Measurements from ENCODE around the gene PPP2R5B. TPM values are rescaled to one million over a fixed set of nuclear protein-coding genes. Genes with fewer than 3 reads are reported as not detected.
A peak's percentile ranks its signal among the peaks of the same experiment; 100 is the strongest.

The PPP2R5B gene
- total RNA-seq, 1 donor from 2014 or later: 8.2 TPM

GRCh38 chr11:64933935-64934681 is 9.6 kb downstream of the PPP2R5B start:
- DNase-seq (ENCODE audit: low read depth) (no peak), FAIRE-seq (no peak)
- Histone ChIP-seq H3K36me3 (ENCODE audit: control insufficient read depth, insufficient read depth, low read length) (peaks cover 20% of the 10 kb centered on the region), H3K27me3 (ENCODE audit: control insufficient read depth, insufficient read depth, low read length) (no peaks in the 10 kb centered on the region), H3K4me3 (ENCODE audit: low read depth, low read length) (no peak overlapping the region)
- TF ChIP-seq CTCF (IDR thresholded peaks at IDR 0.05; ENCODE audit: insufficient read depth, low read length, severe bottlenecking): no peak

GRCh38 chr11:64934682-64935358 is 10.3 kb downstream of the PPP2R5B start:
- H3K36me3 ChIP-seq (ENCODE audit: control insufficient read depth, insufficient read depth, low read length): peaks cover 18% of the 10 kb centered on the region
- TF ChIP-seq CTCF (IDR thresholded peaks at IDR 0.05; ENCODE audit: insufficient read depth, low read length, severe bottlenecking): no peak
- FAIRE-seq: no peak

GRCh38 chr11:64935359-64936081 is 11.0 kb downstream of the PPP2R5B start, which contains the start of gene GPHA2:
TSS of gene GPHA2 (minus strand) at chr11:64935893. CDS start at chr11:64935460, 433 bp downstream.
- Histone ChIP-seq H3K27me3 (ENCODE audit: control insufficient read depth, insufficient read depth, low read length) (no peaks in the 10 kb centered on the region), H3K36me3 (ENCODE audit: control insufficient read depth, insufficient read depth, low read length) (peaks cover 12% of the 10 kb centered on the region), H3K4me3 (ENCODE audit: low read depth, low read length) (no peak within 1 kb of the TSS)
- FAIRE-seq (no peak), DNase-seq (ENCODE audit: low read depth) (peak; percentile 20)
- no peak for TF ChIP-seq CTCF (IDR thresholded peaks at IDR 0.05; ENCODE audit: insufficient read depth, low read length, severe bottlenecking)

More at GRCh38 chr11:64934682-64935358, 10.3 kb downstream of the PPP2R5B start:
- no peak for DNase-seq (ENCODE audit: low read depth)
- Histone ChIP-seq H3K27me3 (ENCODE audit: control insufficient read depth, insufficient read depth, low read length) (no peaks in the 10 kb centered on the region), H3K4me3 (ENCODE audit: low read depth, low read length) (no peak overlapping the region)

- TF ChIP-seq CTCF (IDR thresholded peaks at IDR 0.05; ENCODE audit: insufficient read depth, low read length, severe bottlenecking): no peak
- Histone ChIP-seq H3K36me3 (ENCODE audit: control insufficient read depth, insufficient read depth, low read length) (peaks cover 8% of the 10 kb centered on the region), H3K4me3 (ENCODE audit: low read depth, low read length) (no peak overlapping the region), H3K27me3 (ENCODE audit: control insufficient read depth, insufficient read depth, low read length) (no peaks in the 10 kb centered on the region)
- peak; percentile 32 for FAIRE-seq
- no peak for DNase-seq (ENCODE audit: low read depth)
Observed at GRCh38 chr11:64936539-64936938, 12.1 kb downstream of the PPP2R5B start.

GRCh38 chr11:64947208-64947814 is 22.8 kb downstream of the PPP2R5B start:
- Histone ChIP-seq H3K36me3 (ENCODE audit: control insufficient read depth, insufficient read depth, low read length) (no peaks in the 10 kb centered on the region), H3K4me3 (ENCODE audit: low read depth, low read length) (no peak overlapping the region), H3K27me3 (ENCODE audit: control insufficient read depth, insufficient read depth, low read length) (no peaks in the 10 kb centered on the region)
- TF ChIP-seq CTCF (IDR thresholded peaks at IDR 0.05; ENCODE audit: insufficient read depth, low read length, severe bottlenecking): no peak
- no peak for FAIRE-seq
- no peak for DNase-seq (ENCODE audit: low read depth)

Measured in bronchial epithelial cell (primary cell).